H9 (cell line): Measurements from ENCODE around the gene CLTCL1. TPM values are rescaled to one million over a fixed set of nuclear protein-coding genes. Genes with fewer than 3 reads are reported as not detected.

Source experiments
- DNase-seq: peaks from one replicate; pipeline ENCODE4 v3.0.0-alpha.2; 2017
- H2AFZ ChIP-seq: one replicate; pipeline ENCODE4 v1.6.1; 2013; ENCODE audit warnings: mild to moderate bottlenecking, low read length, control low read depth, moderate library complexity
- H2AK5ac ChIP-seq: 2 replicates; pipeline ENCODE4 v1.6.1; 2013; ENCODE audit warnings: low read length, control low read depth, mixed read lengths; ENCODE audit not compliant: insufficient read length
- H2BK120ac ChIP-seq: one replicate; pipeline ENCODE4 v1.6.1; 2013; ENCODE audit warnings: low read depth, mild to moderate bottlenecking, low read length, control low read depth, inconsistent platforms; ENCODE audit not compliant: poor library complexity, severe bottlenecking
- H2BK12ac ChIP-seq: 2 replicates; pipeline ENCODE4 v1.6.1; 2013; ENCODE audit warnings: low read length, control low read depth, mixed read lengths, low read depth; ENCODE audit not compliant: insufficient read length
- H2BK15ac ChIP-seq: 2 replicates; pipeline ENCODE4 v1.6.1; 2013; ENCODE audit warnings: low read depth, low read length, control low read depth
- H2BK20ac ChIP-seq: one replicate; pipeline ENCODE4 v1.6.1; 2013; ENCODE audit warnings: low read depth, mild to moderate bottlenecking, low read length, control low read depth, inconsistent platforms; ENCODE audit not compliant: poor library complexity, severe bottlenecking
- H2BK5ac ChIP-seq: 2 replicates; pipeline ENCODE4 v1.6.1; 2013; ENCODE audit warnings: low read length, control low read depth, mixed read lengths; ENCODE audit not compliant: insufficient read length
- H3K14ac ChIP-seq: 2 replicates; pipeline ENCODE4 v1.6.1; 2013; ENCODE audit warnings: low read length, control low read depth; ENCODE audit not compliant: insufficient read depth
- H3K18ac ChIP-seq: 2 replicates; pipeline ENCODE4 v1.6.1; 2013; ENCODE audit warnings: low read depth, mild to moderate bottlenecking, mixed read lengths, low read length, control low read depth; ENCODE audit not compliant: insufficient read length
- H3K23ac ChIP-seq: 2 replicates; pipeline ENCODE4 v1.6.1; 2013; ENCODE audit warnings: low read length, control low read depth, mixed read lengths, low read depth; ENCODE audit not compliant: insufficient read length
- H3K23me2 ChIP-seq: 2 replicates; pipeline ENCODE4 v1.6.1; 2013; ENCODE audit warnings: low read depth, mild to moderate bottlenecking, mixed read lengths, low read length, control low read depth; ENCODE audit not compliant: insufficient read length, poor library complexity, severe bottlenecking
- H3K27ac ChIP-seq: 2 replicates; pipeline ENCODE4 v1.5.1; 2013; ENCODE audit warnings: low read length, control low read depth, mixed read lengths, low read depth; ENCODE audit not compliant: insufficient read length
- H3K27me3 ChIP-seq: 2 replicates; pipeline ENCODE4 v1.6.1; 2013; ENCODE audit warnings: low read length, control low read depth, inconsistent platforms; ENCODE audit not compliant: insufficient read depth
- H3K4ac ChIP-seq: 2 replicates; pipeline ENCODE4 v1.6.1; 2013; ENCODE audit warnings: low read depth, mild to moderate bottlenecking, control low read depth, inconsistent platforms, low read length, moderate library complexity
- H3K4me1 ChIP-seq: 2 replicates; pipeline ENCODE4 v1.6.1; 2013; ENCODE audit warnings: low read length, control low read depth, inconsistent platforms; ENCODE audit not compliant: insufficient read depth
- H3K4me2 ChIP-seq: 2 replicates; pipeline ENCODE4 v1.6.1; 2013; ENCODE audit warnings: low read length, control low read depth, mixed read lengths; ENCODE audit not compliant: insufficient read length, insufficient read depth
- H3K56ac ChIP-seq: 2 replicates; pipeline ENCODE4 v1.6.1; 2013; ENCODE audit warnings: low read depth, mild to moderate bottlenecking, mixed read lengths, low read length, control low read depth; ENCODE audit not compliant: insufficient read length
- H3K79me1 ChIP-seq: 2 replicates; pipeline ENCODE4 v1.6.1; 2013; ENCODE audit warnings: low read depth, mild to moderate bottlenecking, moderate library complexity, low read length, control low read depth, inconsistent platforms; ENCODE audit not compliant: insufficient read depth, poor library complexity, severe bottlenecking
- H3K79me2 ChIP-seq: 2 replicates; pipeline ENCODE4 v1.6.1; 2013; ENCODE audit warnings: low read length, control low read depth, inconsistent platforms; ENCODE audit not compliant: insufficient read depth
- H3K9ac ChIP-seq: 2 replicates; pipeline ENCODE4 v1.6.1; 2013; ENCODE audit warnings: low read length, control low read depth, mixed read lengths; ENCODE audit not compliant: insufficient read length; ENCODE audit errors: extremely low read depth
- H3K9me3 ChIP-seq: one replicate; pipeline ENCODE4 v1.6.1; 2013; ENCODE audit warnings: low read depth, low read length, inconsistent platforms; ENCODE audit not compliant: control insufficient read depth
- H3T11ph ChIP-seq: one replicate; pipeline ENCODE4 v1.6.1; 2013; ENCODE audit warnings: mild to moderate bottlenecking, low read length, control low read depth, inconsistent platforms
- H4K20me1 ChIP-seq: one replicate; pipeline ENCODE4 v1.6.1; 2013; ENCODE audit not compliant: control insufficient read depth, insufficient read length, insufficient read depth
- H4K5ac ChIP-seq: 2 replicates; pipeline ENCODE4 v1.6.1; 2013; ENCODE audit warnings: low read depth, mild to moderate bottlenecking, mixed read lengths, low read length, control low read depth; ENCODE audit not compliant: insufficient read length
- H4K8ac ChIP-seq: replicated peaks from 2 replicates; pipeline ENCODE4 v1.6.1; 2013; ENCODE audit warnings: low read length, control low read depth, mixed read lengths, low read depth; ENCODE audit not compliant: insufficient read length
- H4K91ac ChIP-seq: 2 replicates; pipeline ENCODE4 v1.6.1; 2013; ENCODE audit warnings: low read depth, mild to moderate bottlenecking, moderate library complexity, mixed read lengths, low read length, control low read depth; ENCODE audit not compliant: insufficient read length
- H3K27ac Mint-ChIP-seq, 3 experiments: 2 replicates in 2 of 3; 3 replicates in 1 of 3; pipeline ENCODE4 v1.8.0; 2020 to 2021; ENCODE audit warnings: mixed read lengths in 3 of 3, mild to moderate bottlenecking in 1 of 3, moderate library complexity in 1 of 3
- H3K27me3 Mint-ChIP-seq: 2 replicates; pipeline ENCODE4 v1.8.0; 2021; ENCODE audit warnings: low read depth, mild to moderate bottlenecking, moderate library complexity, mixed read lengths
- H3K36me3 Mint-ChIP-seq, 3 experiments: 2 replicates in 2 of 3; 3 replicates in 1 of 3; pipeline ENCODE4 v1.8.0; 2020 to 2021; ENCODE audit warnings: low read depth in 3 of 3, mixed read lengths in 3 of 3; ENCODE audit not compliant: insufficient read depth in 1 of 3
- H3K4me1 Mint-ChIP-seq, 2 experiments: 2 replicates each; pipeline ENCODE4 v1.8.0; 2020; ENCODE audit warnings: mixed read lengths in 2 of 2
- H3K4me3 Mint-ChIP-seq, 2 experiments: 2 replicates in 1 of 2; 3 replicates in 1 of 2; pipeline ENCODE4 v1.8.0; 2020 to 2021; ENCODE audit warnings: mild to moderate bottlenecking in 2 of 2, mixed read lengths in 2 of 2, moderate library complexity in 1 of 2
- H3K9me3 Mint-ChIP-seq, 2 experiments: 2 replicates in 1 of 2; 3 replicates in 1 of 2; pipeline ENCODE4 v1.8.0; 2020; ENCODE audit warnings: mild to moderate bottlenecking in 2 of 2, mixed read lengths in 2 of 2, moderate library complexity in 1 of 2
- WGBS: extraction: QIAGEN DNeasy Blood & Tissue Kit; methylation state at CpG from one replicate; pipeline ENCODE4 v1.1.7; 2013; ENCODE audit warnings: missing lambda C conversion rate, low lambda C conversion rate, mixed read lengths; ENCODE audit not compliant: insufficient read length; ENCODE audit errors: extremely low coverage; 5-methylcytosine and 5-hydroxymethylcytosine counted together
- total RNA-seq: library from RNA; stranded (reverse); gene quantifications from 2 replicates; pipeline ENCODE4 v1.2.1, GENCODE V29; 2021
- TF ChIP-seq, protein P1 (sequence below): fragments of 200-600 bp; sonication (generic); conservative IDR thresholded peaks from 3 replicates; pipeline ENCODE4 v1.8.0; 2021; ENCODE audit warnings: antibody characterized with exemption, mild to moderate bottlenecking

The CLTCL1 gene
- total RNA-seq, 1 experiment from 2014 or later, result 11.1 TPM

DNA sequence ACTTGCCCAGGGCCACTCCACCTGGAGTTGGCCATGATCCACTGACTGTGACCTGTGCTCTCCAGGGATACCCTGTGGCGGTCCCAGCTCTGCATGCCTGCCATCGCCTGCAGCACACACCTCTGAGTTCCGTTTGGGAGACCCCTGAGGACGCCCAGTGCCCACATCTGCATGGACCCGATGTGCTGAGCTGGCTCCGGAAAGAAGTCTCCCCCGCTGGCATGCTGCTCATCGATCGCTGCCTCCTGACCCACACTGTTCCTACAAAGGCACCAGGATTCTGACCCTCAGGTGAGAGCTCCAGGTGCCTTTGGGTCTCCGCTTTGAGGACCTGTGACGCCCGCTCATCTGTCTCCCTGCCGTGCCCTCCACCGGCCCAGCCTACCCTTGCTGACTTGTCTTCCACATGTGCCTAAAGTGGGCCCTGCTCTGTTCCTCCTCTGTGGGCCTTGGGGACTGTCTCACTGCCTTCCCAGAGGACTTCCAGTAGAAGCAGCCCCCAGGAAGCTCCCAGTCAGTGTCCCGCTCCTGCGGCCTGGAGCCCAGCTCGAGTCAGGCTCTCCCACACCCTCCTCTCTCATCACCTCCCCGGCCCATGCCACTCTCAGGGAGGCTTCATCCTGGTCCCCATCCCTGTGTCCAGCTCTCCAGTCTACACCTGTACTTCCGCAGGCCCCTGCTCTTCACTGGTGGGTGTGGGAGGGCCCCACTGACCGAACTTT lies 107.1 kb downstream of the CLTCL1 start:
- Mint-ChIP-seq H3K27me3 (no peaks in the 10 kb centered on the region), H3K36me3 (peaks cover 0 to 6% (median 3%) of the 10 kb centered on the region in 3 experiments; a peak in 2 of 7 replicates), H3K4me3 (no peak overlapping the region), H3K27ac (peak overlapping the region in 2 of 3 experiments; percentile 8 to 71; a peak in 4 of 7 replicates), H3K4me1 (peaks cover 12 to 14% of the 10 kb centered on the region in 2 experiments), H3K9me3 (no peaks in the 10 kb centered on the region)
- Histone ChIP-seq H3K27me3 (no peaks in the 10 kb centered on the region), H3K23me2 (no peaks in the 10 kb centered on the region), H4K5ac (no peak overlapping the region), H2AFZ (no peak overlapping the region), H2AK5ac (no peak overlapping the region), H2BK15ac (no peak overlapping the region), H4K20me1 (no peaks in the 10 kb centered on the region), H3K4me1 (no peaks in the 10 kb centered on the region; the same call in 1 of the 2 replicates), H3K79me2 (no peaks in the 10 kb centered on the region), H4K91ac (no peak overlapping the region), H3K14ac (no peak overlapping the region), H3K4ac (no peak overlapping the region), H3T11ph (no peak overlapping the region), H3K18ac (no peak overlapping the region), H2BK20ac (no peak overlapping the region), H3K23ac (no peak overlapping the region), H4K8ac (no peak overlapping the region), H2BK120ac (no peak overlapping the region), H2BK12ac (no peak overlapping the region), H3K4me2 (no peak overlapping the region), H3K79me1 (no peaks in the 10 kb centered on the region), H3K56ac (no peak overlapping the region), H3K9me3 (no peaks in the 10 kb centered on the region), H3K9ac (no peak overlapping the region), H2BK5ac (no peak overlapping the region), H3K27ac (no peak overlapping the region)
- no CpG with 5 or more reads among the region's 20 CpGs for WGBS
- TF ChIP-seq, protein P1, sequence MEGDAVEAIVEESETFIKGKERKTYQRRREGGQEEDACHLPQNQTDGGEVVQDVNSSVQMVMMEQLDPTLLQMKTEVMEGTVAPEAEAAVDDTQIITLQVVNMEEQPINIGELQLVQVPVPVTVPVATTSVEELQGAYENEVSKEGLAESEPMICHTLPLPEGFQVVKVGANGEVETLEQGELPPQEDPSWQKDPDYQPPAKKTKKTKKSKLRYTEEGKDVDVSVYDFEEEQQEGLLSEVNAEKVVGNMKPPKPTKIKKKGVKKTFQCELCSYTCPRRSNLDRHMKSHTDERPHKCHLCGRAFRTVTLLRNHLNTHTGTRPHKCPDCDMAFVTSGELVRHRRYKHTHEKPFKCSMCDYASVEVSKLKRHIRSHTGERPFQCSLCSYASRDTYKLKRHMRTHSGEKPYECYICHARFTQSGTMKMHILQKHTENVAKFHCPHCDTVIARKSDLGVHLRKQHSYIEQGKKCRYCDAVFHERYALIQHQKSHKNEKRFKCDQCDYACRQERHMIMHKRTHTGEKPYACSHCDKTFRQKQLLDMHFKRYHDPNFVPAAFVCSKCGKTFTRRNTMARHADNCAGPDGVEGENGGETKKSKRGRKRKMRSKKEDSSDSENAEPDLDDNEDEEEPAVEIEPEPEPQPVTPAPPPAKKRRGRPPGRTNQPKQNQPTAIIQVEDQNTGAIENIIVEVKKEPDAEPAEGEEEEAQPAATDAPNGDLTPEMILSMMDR, result no peak
- no peak for DNase-seq
